GM13976 (cell line): Measurements from ENCODE around the gene CDC42SE1.

ENCODE experiments used
- DNase-seq: peaks from one replicate; pipeline ENCODE4 v3.0.0; 2012; ENCODE audit warnings: low spot score
- CTCF ChIP-seq: IDR thresholded peaks from 2 replicates; pipeline ENCODE4 v1.5.1; 2012; ENCODE audit warnings: borderline replicate concordance, mild to moderate bottlenecking; ENCODE audit not compliant: insufficient read depth; ENCODE audit errors: extremely low read depth, missing control alignments, control extremely low read depth
- in situ Hi-C: fragments of 300-500 bp; cut with MboI; formaldehyde crosslinking; loops from one replicate; pipeline ENCODE4 v1.12.0; 2022; ENCODE audit warnings: low sequenced_read_pairs, mixed read lengths, inconsistent platforms; ENCODE audit not compliant: unreplicated experiment

CDC42SE1 gene

GRCh38 chr1:151054971-151055547 lies 4.4 kb downstream of the CDC42SE1 start:
- no peak for TF ChIP-seq CTCF
- DNase-seq, result no peak

DNA sequence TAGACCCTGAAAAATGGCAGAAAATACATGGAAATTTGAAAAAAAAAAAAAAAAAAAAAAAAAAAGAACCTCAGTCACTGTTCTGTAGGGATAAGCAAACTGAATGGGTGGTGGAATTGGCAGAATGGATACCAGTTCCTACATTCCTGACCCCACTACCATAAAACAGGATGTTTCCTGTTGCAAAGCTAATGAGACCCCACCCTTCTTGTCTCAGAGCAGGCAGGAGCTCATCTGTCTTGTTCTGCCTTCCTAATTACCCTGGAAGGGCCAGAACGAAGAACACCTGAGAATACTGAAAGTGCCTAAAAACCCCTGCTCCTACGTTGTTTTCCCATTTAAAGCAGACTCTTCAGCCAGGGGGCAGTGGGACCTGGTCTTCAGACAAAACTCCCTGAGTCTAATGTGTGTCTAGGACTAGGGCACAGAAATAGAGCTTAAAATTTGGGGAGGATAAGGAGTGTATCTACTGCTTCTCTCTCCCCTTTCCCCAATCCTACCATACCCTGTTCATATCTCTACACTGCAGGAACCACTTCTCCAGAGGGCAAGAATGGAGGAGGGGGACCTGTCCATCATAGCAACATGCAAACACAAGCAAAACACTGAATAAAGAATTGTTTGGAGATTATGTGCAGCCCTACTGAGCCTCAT lies 7.9 kb downstream of the CDC42SE1 start:
- in situ Hi-C loops, result no loop called here
- DNase-seq, result no peak
- TF ChIP-seq CTCF, result no peak

More at GRCh38 chr1:151054971-151055547, 4.4 kb downstream of the CDC42SE1 start:
- in situ Hi-C loops, result no loop called here

- in situ Hi-C loops, result no loop called here
- no peak for DNase-seq
- TF ChIP-seq CTCF, result no peak
Observed at GRCh38 chr1:151050051-151050688, 9.3 kb downstream of the CDC42SE1 start.

GRCh38 chr1:151049458-151049857 lies 10.0 kb downstream of the CDC42SE1 start:
- in situ Hi-C loops, result no loop called here
- no peak for DNase-seq
- no peak for TF ChIP-seq CTCF

GRCh38 chr1:151048645-151049032 lies 10.8 kb downstream of the CDC42SE1 start:
- no peak for DNase-seq
- TF ChIP-seq CTCF, result no peak
- in situ Hi-C loops, result no loop called here

GRCh38 chr1:151047925-151048644 lies 11.3 kb downstream of the CDC42SE1 start:
- in situ Hi-C loops, result no loop called here
- peak; percentile 79 for DNase-seq
- peak; percentile 31 for TF ChIP-seq CTCF
